CD4-positive, alpha-beta memory T cell (primary cell): ENCODE measurements around the gene NOS1. TPM values are rescaled to one million over a fixed set of nuclear protein-coding genes. Genes with fewer than 3 reads are reported as not detected.

Experiments
- CTCF ChIA-PET: fragments of 350-600 bp; sonication (Branson Sonifier 250); formaldehyde crosslinking; loops from one replicate; lab custom pipeline; 2021; ENCODE audit warnings: inconsistent platforms; ENCODE audit not compliant: partially characterized antibody; lab: Charles Lee
- POLR2A ChIA-PET: fragments of 350-600 bp; sonication (Branson Sonifier 250); formaldehyde crosslinking; loops from one replicate; lab custom pipeline; 2021; ENCODE audit not compliant: partially characterized antibody; lab: Charles Lee
- DNase-seq, 5 donors: peaks; one replicate each; pipeline versions ENCODE4 v3.0.0 to v3.0.0-alpha.2; 2020 to 2022; ENCODE audit warnings: mixed read lengths in 1 of 5
- H3K27ac ChIP-seq: one replicate; pipeline ENCODE4 v1.7.0; 2013; ENCODE audit warnings: low read depth, low read length
- H3K27me3 ChIP-seq: 2 replicates; pipeline ENCODE4 v1.7.0; 2013; ENCODE audit warnings: mild to moderate bottlenecking, low read length, moderate library complexity; ENCODE audit not compliant: insufficient read depth
- H3K36me3 ChIP-seq: 2 replicates; pipeline ENCODE4 v1.7.0; 2013; ENCODE audit warnings: mild to moderate bottlenecking, low read length, moderate library complexity; ENCODE audit not compliant: insufficient read depth
- H3K4me1 ChIP-seq: 2 replicates; pipeline ENCODE4 v1.7.0; 2013; ENCODE audit warnings: mild to moderate bottlenecking, low read length, moderate library complexity; ENCODE audit not compliant: insufficient read depth
- H3K4me3 ChIP-seq, 2 donors: one replicate each; pipeline ENCODE4 v1.7.0; 2013; ENCODE audit warnings: low read length in 2 of 2, mild to moderate bottlenecking in 1 of 2
- H3K9me3 ChIP-seq, 2 donors: one replicate each; pipeline ENCODE4 v1.7.0; 2013; ENCODE audit warnings: low read length in 2 of 2, control low read depth in 1 of 2; ENCODE audit not compliant: control insufficient read depth in 1 of 2
- H3K27ac Mint-ChIP-seq, 7 donors: one replicate each; pipeline ENCODE4 v1.8.0; 2020 to 2021; ENCODE audit warnings: mixed read lengths in 7 of 7, mild to moderate bottlenecking in 6 of 7, inconsistent platforms in 3 of 7, moderate library complexity in 3 of 7
- H3K27me3 Mint-ChIP-seq, 2 donors: one replicate each; pipeline ENCODE4 v1.8.0; 2020 to 2021; ENCODE audit warnings: mixed read lengths in 2 of 2
- H3K36me3 Mint-ChIP-seq, 2 donors: one replicate each; pipeline ENCODE4 v1.8.0; 2020 to 2021; ENCODE audit warnings: mixed read lengths in 2 of 2, inconsistent platforms in 1 of 2, mild to moderate bottlenecking in 1 of 2
- H3K4me1 Mint-ChIP-seq, 4 donors: one replicate each; pipeline ENCODE4 v1.8.0; 2020 to 2021; ENCODE audit warnings: mixed read lengths in 4 of 4, mild to moderate bottlenecking in 1 of 4
- H3K4me3 Mint-ChIP-seq, 8 donors: one replicate each; pipeline ENCODE4 v1.8.0; 2020 to 2021; ENCODE audit warnings: mixed read lengths in 8 of 8, mild to moderate bottlenecking in 7 of 8, moderate library complexity in 6 of 8, inconsistent platforms in 3 of 8
- H3K9me3 Mint-ChIP-seq, 8 donors: one replicate each; pipeline ENCODE4 v1.8.0; 2020 to 2021; ENCODE audit warnings: mixed read lengths in 8 of 8, mild to moderate bottlenecking in 5 of 8, inconsistent platforms in 3 of 8, moderate library complexity in 1 of 8
- intact Hi-C: fragments of 100-400 bp; cut with micrococcal nuclease; formaldehyde crosslinking; loops from one replicate; pipeline ENCODE4 v1.15.1; 2023
- polyA plus RNA-seq, 2 donors: library from polyadenylated mRNA; unstranded; fragments of 300-500 nt; fragmentation: Illumina TruSeq; gene quantifications; one replicate each; pipeline ENCODE4 v1.2.3, GENCODE V29; 2021
- total RNA-seq, 2 experiments: library from RNA; stranded (reverse); gene quantifications; one replicate each; pipeline ENCODE4 v1.2.3, GENCODE V29; 2021

Gene NOS1
- total and polyA plus RNA-seq, 4 experiments from 2014 or later: not detected

DNA sequence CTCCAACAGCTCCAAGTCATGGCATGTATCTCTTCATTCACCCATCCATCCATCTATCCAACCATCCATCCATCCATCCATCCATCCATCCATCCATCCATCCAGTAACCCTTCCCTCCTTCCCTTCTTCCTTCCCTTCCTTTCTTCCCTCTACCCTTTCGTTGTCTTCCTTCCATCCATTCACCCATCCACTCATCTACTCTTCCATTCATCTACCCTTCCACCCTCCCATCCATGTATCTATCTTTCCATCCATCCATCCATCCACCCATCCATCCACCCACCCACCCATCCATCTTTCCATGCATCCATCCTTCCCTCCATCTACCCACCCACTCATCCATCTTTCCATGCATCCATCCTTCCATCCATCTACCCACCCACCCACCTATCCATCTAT, 117.9 kb downstream of the NOS1 start:
- H3K9me3 ChIP-seq: no peaks in the 10 kb centered on the region
- intact Hi-C loops: no loop called here
- H3K4me3 Mint-ChIP-seq: no peak overlapping the region
- H3K9me3 Mint-ChIP-seq: peaks cover 0 to 5% (median 0%) of the 10 kb centered on the region in 8 donors
- POLR2A ChIA-PET: no interaction called here
- H3K27me3 Mint-ChIP-seq: peaks cover 5% of the 10 kb centered on the region in 2 donors
- no peaks in the 10 kb centered on the region for H3K36me3 ChIP-seq
- no peak overlapping the region for H3K4me3 ChIP-seq
- no peak overlapping the region for H3K27ac Mint-ChIP-seq
- H3K36me3 Mint-ChIP-seq: no peaks in the 10 kb centered on the region
- H3K4me1 ChIP-seq: no peaks in the 10 kb centered on the region
- H3K27me3 ChIP-seq: no peaks in the 10 kb centered on the region
- H3K4me1 Mint-ChIP-seq: no peaks in the 10 kb centered on the region
- CTCF ChIA-PET: interaction anchor here (1.0 kb wide), 1 partner anchor 8 kb away, joined by 3 read pairs; no protein-coding TSS in a partner anchor
- DNase-seq: no peak
- no peak overlapping the region for H3K27ac ChIP-seq

DNA sequence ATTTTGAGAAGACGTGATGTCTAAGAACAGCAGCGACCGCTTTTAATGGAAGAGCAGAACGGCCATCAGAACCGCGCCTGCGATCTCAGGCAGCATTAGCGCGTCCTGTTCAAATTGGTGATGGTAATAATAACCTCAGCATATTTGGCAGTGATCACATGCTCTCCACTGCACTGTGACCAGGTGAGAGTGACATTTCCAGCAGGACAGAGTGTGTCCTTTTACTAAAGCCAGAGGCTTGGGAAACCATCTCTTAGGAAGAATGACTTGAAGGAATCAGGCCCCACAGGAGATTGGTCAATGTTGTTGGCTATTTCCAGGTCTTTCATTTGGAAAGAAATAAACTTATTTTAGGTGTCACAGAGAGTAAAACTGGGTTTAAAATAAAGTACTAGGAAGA, 119.7 kb downstream of the NOS1 start:
- H3K9me3 Mint-ChIP-seq: peaks cover 0 to 2% (median 0%) of the 10 kb centered on the region in 8 donors
- no peaks in the 10 kb centered on the region for H3K4me1 Mint-ChIP-seq
- no peak overlapping the region for H3K27ac Mint-ChIP-seq
- no peaks in the 10 kb centered on the region for H3K36me3 ChIP-seq
- CTCF ChIA-PET: interaction anchor here (0.8 to 1.1 kb wide), 2 partner anchors 9 to 39 kb away, joined by 3 to 4 read pairs; no protein-coding TSS in a partner anchor
- H3K4me1 ChIP-seq: no peaks in the 10 kb centered on the region
- no peak overlapping the region for H3K4me3 ChIP-seq
- no peaks in the 10 kb centered on the region for H3K9me3 ChIP-seq
- DNase-seq: no peak
- intact Hi-C loops: no loop called here
- H3K36me3 Mint-ChIP-seq: no peaks in the 10 kb centered on the region
- no peak overlapping the region for H3K27ac ChIP-seq
- peaks cover 5% of the 10 kb centered on the region in 2 donors for H3K27me3 Mint-ChIP-seq
- H3K4me3 Mint-ChIP-seq: no peak overlapping the region
- H3K27me3 ChIP-seq: no peaks in the 10 kb centered on the region
- POLR2A ChIA-PET: no interaction called here

DNA sequence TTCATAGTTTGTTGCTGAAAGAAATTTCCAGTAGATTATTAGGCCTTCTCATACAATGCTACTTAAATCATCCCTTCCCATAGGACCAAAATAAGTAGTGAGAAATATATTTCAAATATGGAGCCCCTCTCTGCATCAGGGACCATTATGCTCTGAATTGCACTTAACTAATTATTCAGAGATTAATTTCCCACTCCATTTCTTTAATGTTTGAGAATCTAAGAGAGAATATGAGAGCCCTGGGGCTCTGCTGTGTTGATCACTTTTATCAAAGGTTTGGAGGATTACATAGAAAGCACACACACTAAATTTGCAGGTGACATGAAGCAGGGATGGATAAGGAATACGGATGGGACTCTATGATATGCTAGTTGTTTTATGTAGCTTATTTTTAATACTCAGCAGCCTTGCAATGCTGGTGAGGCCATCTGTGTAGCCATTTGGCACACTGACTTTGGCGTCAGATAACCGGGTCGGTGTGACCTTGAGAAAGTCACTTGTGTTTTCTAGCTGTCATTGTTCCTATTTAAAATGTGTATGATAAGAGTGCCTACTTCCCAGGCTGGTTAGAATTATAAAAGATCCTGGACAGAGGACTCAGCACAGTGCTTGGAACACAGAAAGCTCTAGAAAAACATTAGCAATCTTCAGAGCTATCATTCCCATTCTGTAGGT, 121.2 kb downstream of the NOS1 start:
- Mint-ChIP-seq H3K27ac (no peak overlapping the region), H3K9me3 (peaks cover 0 to 2% (median 0%) of the 10 kb centered on the region in 8 donors), H3K4me3 (no peak overlapping the region), H3K27me3 (peaks cover 7 to 10% of the 10 kb centered on the region in 2 donors), H3K4me1 (peaks cover 0 to 4% (median 0%) of the 10 kb centered on the region in 4 donors), H3K36me3 (no peaks in the 10 kb centered on the region)
- Histone ChIP-seq H3K4me1 (no peaks in the 10 kb centered on the region), H3K27me3 (no peaks in the 10 kb centered on the region), H3K9me3 (no peaks in the 10 kb centered on the region), H3K4me3 (no peak overlapping the region), H3K27ac (no peak overlapping the region), H3K36me3 (no peaks in the 10 kb centered on the region)
- DNase-seq: no peak
- intact Hi-C loops: no loop called here
- ChIA-PET CTCF (interaction anchor here (1.0 to 1.2 kb wide), 3 partner anchors 27 to 597 kb away, joined by 3 read pairs; no protein-coding TSS in a partner anchor), POLR2A (no interaction called here)

DNA sequence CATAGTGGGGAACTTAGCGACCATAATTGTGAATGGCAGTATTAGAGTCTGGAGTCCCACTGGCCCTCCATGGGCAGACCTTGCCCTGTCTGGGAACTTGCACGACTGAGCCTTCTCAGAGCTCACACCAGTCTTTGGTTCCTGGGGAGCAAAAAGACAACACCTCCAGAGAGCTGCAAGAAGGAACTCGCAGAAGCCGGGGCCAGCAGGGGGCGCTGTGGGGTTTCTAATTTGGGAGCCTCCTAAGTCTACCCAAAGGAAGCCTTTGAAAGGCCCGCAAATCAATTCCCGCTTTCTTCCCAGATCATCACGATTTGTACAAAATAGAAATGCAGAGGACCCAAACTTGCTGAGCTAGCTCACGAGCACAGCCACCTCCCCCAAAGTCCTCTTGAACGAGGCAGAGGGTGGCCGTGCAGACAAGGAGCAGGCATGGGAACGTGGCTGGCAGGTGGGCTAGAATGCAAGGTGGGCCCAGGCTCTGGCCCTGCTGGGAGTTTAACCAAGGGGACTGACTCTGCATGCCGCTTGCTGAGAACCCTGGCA, 124.9 kb downstream of the NOS1 start:
- intact Hi-C loops: no loop called here
- peak; percentile 39 to 56 (median 43) for DNase-seq
- Mint-ChIP-seq H3K4me3 (peak overlapping the region in 1 of 8 donors; percentile 29), H3K27me3 (peaks cover 10 to 12% of the 10 kb centered on the region in 2 donors), H3K36me3 (no peaks in the 10 kb centered on the region), H3K4me1 (peaks cover 0 to 4% (median 0%) of the 10 kb centered on the region in 4 donors), H3K27ac (no peak overlapping the region), H3K9me3 (no peaks in the 10 kb centered on the region)
- no peaks in the 10 kb centered on the region for H3K4me1 ChIP-seq
- no peak overlapping the region for H3K4me3 ChIP-seq
- H3K27me3 ChIP-seq: no peaks in the 10 kb centered on the region
- H3K27ac ChIP-seq: no peak overlapping the region
- CTCF ChIA-PET: interaction anchor here (0.7 to 2.7 kb wide), 11 partner anchors 7 to 614 kb away, joined by 3 to 19 read pairs (median 3); no protein-coding TSS in a partner anchor
- H3K9me3 ChIP-seq: no peaks in the 10 kb centered on the region
- POLR2A ChIA-PET: no interaction called here
- no peaks in the 10 kb centered on the region for H3K36me3 ChIP-seq

DNA sequence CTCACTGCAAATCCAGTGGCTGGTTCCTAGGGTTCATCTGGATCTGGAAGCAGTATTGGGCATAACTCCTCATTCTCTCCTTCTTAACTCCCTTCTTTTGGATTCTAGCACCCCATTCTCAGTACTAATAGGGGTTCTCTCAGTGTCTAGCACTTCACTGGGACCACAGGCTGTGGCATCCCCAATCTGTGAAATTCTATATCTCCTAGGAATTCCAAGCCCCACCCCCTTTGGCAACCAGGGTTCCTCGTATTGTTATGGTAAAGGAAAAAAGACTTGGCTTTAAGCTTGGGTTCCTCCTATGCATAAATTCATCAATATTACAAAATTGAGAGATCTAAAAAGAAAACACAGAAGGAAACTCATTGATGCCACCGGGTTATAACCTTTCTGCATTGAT, 126.2 kb downstream of the NOS1 start:
- Histone ChIP-seq H3K27ac (no peak overlapping the region), H3K4me1 (no peaks in the 10 kb centered on the region), H3K4me3 (no peak overlapping the region), H3K27me3 (no peaks in the 10 kb centered on the region), H3K36me3 (no peaks in the 10 kb centered on the region), H3K9me3 (no peaks in the 10 kb centered on the region)
- ChIA-PET POLR2A (no interaction called here), CTCF (interaction anchor here (1.1 to 2.7 kb wide), 5 partner anchors 9 to 602 kb away, joined by 3 to 19 read pairs (median 3); no protein-coding TSS in a partner anchor)
- no peaks in the 10 kb centered on the region for H3K36me3 Mint-ChIP-seq
- DNase-seq: no peak
- no peak overlapping the region for H3K4me3 Mint-ChIP-seq
- intact Hi-C loops: no loop called here
- peaks cover 0 to 4% (median 0%) of the 10 kb centered on the region in 4 donors for H3K4me1 Mint-ChIP-seq
- peaks cover 12 to 15% of the 10 kb centered on the region in 2 donors for H3K27me3 Mint-ChIP-seq
- no peaks in the 10 kb centered on the region for H3K9me3 Mint-ChIP-seq
- H3K27ac Mint-ChIP-seq: no peak overlapping the region

DNA sequence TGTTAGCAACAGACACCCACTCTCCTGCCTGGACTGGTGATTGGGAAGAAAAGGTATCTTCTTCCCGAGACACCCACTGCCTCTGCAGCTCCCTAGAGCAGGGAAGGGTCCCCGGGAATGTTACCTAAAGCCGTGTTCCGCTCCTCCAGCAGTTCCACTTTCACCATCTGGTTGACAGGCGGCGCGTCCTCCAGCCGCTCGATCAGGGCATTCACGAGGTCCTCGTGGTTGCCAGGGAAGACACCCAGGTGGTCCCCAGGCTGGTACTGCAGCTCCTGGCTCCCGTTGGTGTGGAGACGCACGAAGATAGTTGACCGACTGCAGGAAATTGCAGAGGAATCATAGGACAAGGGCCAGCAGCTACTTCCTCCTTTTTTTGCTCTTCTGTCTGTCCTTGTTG, 127.0 kb downstream of the NOS1 start:
- POLR2A ChIA-PET: no interaction called here
- Mint-ChIP-seq H3K27me3 (peaks cover 12 to 15% of the 10 kb centered on the region in 2 donors), H3K9me3 (no peaks in the 10 kb centered on the region), H3K4me3 (no peak overlapping the region), H3K27ac (no peak overlapping the region), H3K4me1 (peaks cover 0 to 4% (median 0%) of the 10 kb centered on the region in 4 donors), H3K36me3 (no peaks in the 10 kb centered on the region)
- no peaks in the 10 kb centered on the region for H3K9me3 ChIP-seq
- no peak overlapping the region for H3K4me3 ChIP-seq
- no peaks in the 10 kb centered on the region for H3K27me3 ChIP-seq
- intact Hi-C loops: no loop called here
- DNase-seq: no peak
- CTCF ChIA-PET: interaction anchor here (1.1 to 2.3 kb wide), 4 partner anchors 9 to 22 kb away, joined by 3 to 11 read pairs (median 4); no protein-coding TSS in a partner anchor
- no peaks in the 10 kb centered on the region for H3K4me1 ChIP-seq
- no peak overlapping the region for H3K27ac ChIP-seq
- no peaks in the 10 kb centered on the region for H3K36me3 ChIP-seq

DNA sequence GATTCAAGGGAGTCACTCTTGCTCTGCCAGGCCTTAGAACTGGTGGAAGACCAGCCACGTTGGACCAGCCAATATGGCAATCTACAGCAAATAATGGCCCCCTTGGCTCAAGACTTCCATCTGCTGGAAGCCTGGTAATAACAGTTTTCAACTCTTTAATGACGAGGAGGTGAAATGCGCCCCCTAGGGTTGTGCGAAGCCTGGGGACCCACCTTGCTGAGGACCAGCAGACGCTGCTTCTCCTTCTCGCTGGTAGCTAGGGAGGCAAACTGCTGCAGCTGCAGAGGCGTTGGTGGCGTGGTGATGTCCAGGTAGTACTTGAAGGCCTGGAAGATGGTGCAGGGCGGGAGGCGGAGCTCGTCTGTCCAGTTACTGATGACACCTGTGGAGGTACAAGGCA, 129.7 kb downstream of the NOS1 start:
- no peaks in the 10 kb centered on the region for H3K9me3 ChIP-seq
- no peak overlapping the region for H3K27ac ChIP-seq
- ChIA-PET POLR2A (no interaction called here), CTCF (interaction anchor here (1.4 kb wide), 1 partner anchor 12 kb away, joined by 3 read pairs; no protein-coding TSS in a partner anchor)
- no peaks in the 10 kb centered on the region for H3K27me3 ChIP-seq
- intact Hi-C loops: no loop called here
- no peak overlapping the region for H3K4me3 ChIP-seq
- H3K36me3 ChIP-seq: no peaks in the 10 kb centered on the region
- H3K27me3 Mint-ChIP-seq: peaks cover 16 to 23% of the 10 kb centered on the region in 2 donors
- H3K4me1 ChIP-seq: no peaks in the 10 kb centered on the region
- H3K27ac Mint-ChIP-seq: no peak overlapping the region
- H3K4me1 Mint-ChIP-seq: peaks cover 0 to 4% (median 0%) of the 10 kb centered on the region in 4 donors
- no peak for DNase-seq
- no peaks in the 10 kb centered on the region for H3K36me3 Mint-ChIP-seq
- no peak overlapping the region for H3K4me3 Mint-ChIP-seq
- no peaks in the 10 kb centered on the region for H3K9me3 Mint-ChIP-seq
